Endothelial cell of umbilical vein (primary cell): ENCODE data around the gene CNTN5. TPM values are rescaled to one million over a fixed set of nuclear protein-coding genes. Genes with fewer than 3 reads are reported as not detected.

Source experiments
- BruUV-seq: library from RNA; stranded (reverse); fragments of 400-500 nt; replicated peaks from 2 replicates; lab custom pipeline; 2021; lab: Mats Ljungman, UMichigan
- CTCF ChIA-PET: fragments of 300-600, 350-600 bp; sonication (Branson Sonifier 250); formaldehyde crosslinking; loops from one replicate; lab custom pipeline; 2021; ENCODE audit warnings: antibody characterized with exemption, inconsistent platforms; lab: Charles Lee
- POLR2A ChIA-PET: fragments of 300-600, 350-600 bp; sonication (Branson Sonifier 250); formaldehyde crosslinking; loops from one replicate; lab custom pipeline; 2021; ENCODE audit warnings: antibody characterized with exemption, inconsistent platforms; lab: Charles Lee
- DNase-seq: peaks from one replicate; pipeline ENCODE4 v3.0.0-alpha.2; 2011; ENCODE audit warnings: low read depth, low spot score
- FAIRE-seq: peaks from 2 replicates; lab custom pipeline; 2011; peaks lifted over from hg19 to GRCh38; lab: Jason Lieb, UNC
- H2AFZ ChIP-seq: 2 replicates; pipeline ENCODE4 v1.6.0; 2012; ENCODE audit warnings: low read depth, low read length, control low read depth, inconsistent platforms
- H3K27ac ChIP-seq: 2 replicates; pipeline ENCODE4 v1.5.1; 2011; ENCODE audit warnings: low read depth, mild to moderate bottlenecking, control low read depth, low read length, moderate library complexity; ENCODE audit not compliant: insufficient read depth
- H3K27me3 ChIP-seq, 2 experiments: 2 replicates each; pipeline versions ENCODE4 v1.6.0 to v1.6.1; 2011; ENCODE audit warnings: low read length in 2 of 2, mixed read lengths in 1 of 2; ENCODE audit not compliant: control insufficient read depth in 2 of 2, insufficient read depth in 2 of 2
- H3K36me3 ChIP-seq, 2 experiments: 2 replicates in 1 of 2; 3 replicates in 1 of 2; pipeline ENCODE4 v1.5.1; 2011; ENCODE audit warnings: low read length in 2 of 2, mild to moderate bottlenecking in 1 of 2, moderate library complexity in 1 of 2; ENCODE audit not compliant: control insufficient read depth in 2 of 2, insufficient read depth in 2 of 2; ENCODE audit errors: extremely low read depth in 1 of 2
- H3K4me1 ChIP-seq: 3 replicates; pipeline ENCODE4 v1.5.1; 2011; ENCODE audit warnings: mild to moderate bottlenecking, low read length; ENCODE audit not compliant: control insufficient read depth, insufficient read depth; ENCODE audit errors: extremely low read depth
- H3K4me2 ChIP-seq: 2 replicates; pipeline ENCODE4 v1.6.1; 2011; ENCODE audit warnings: low read length, control low read depth, mixed read lengths; ENCODE audit not compliant: insufficient read depth
- H3K4me3 ChIP-seq, 3 experiments: fragments of 200-600 bp in 1 of 3; sonication (generic), shearing (Covaris generic) in 1 of 3; replicated peaks in 1 of 3; 2 replicates each; pipeline ENCODE4 v1.5.1; 2011 to 2016; ENCODE audit warnings: control low read depth in 3 of 3, low read length in 3 of 3, mild to moderate bottlenecking in 2 of 3, inconsistent platforms in 1 of 3, low read depth in 1 of 3, moderate library complexity in 1 of 3; ENCODE audit not compliant: insufficient read depth in 1 of 3
- H3K79me2 ChIP-seq: 2 replicates; pipeline ENCODE4 v1.6.0; 2012; ENCODE audit warnings: low read length, inconsistent platforms; ENCODE audit not compliant: control insufficient read depth, insufficient read depth
- H3K9ac ChIP-seq: replicated peaks from 2 replicates; pipeline ENCODE3; 2011; ENCODE audit warnings: low read length, control low read depth; ENCODE audit not compliant: insufficient read depth; ENCODE audit errors: extremely low read depth
- H3K9me1 ChIP-seq: replicated peaks from 3 replicates; pipeline ENCODE4 v1.6.0; 2011; ENCODE audit warnings: mild to moderate bottlenecking, low read length; ENCODE audit not compliant: control insufficient read depth, insufficient read depth; ENCODE audit errors: extremely low read depth
- H3K9me3 ChIP-seq: replicated peaks from 2 replicates; pipeline ENCODE4 v1.5.1; 2012; ENCODE audit warnings: low read length, inconsistent platforms; ENCODE audit not compliant: control insufficient read depth, insufficient read depth
- H4K20me1 ChIP-seq: replicated peaks from 2 replicates; pipeline ENCODE3; 2011; ENCODE audit warnings: mild to moderate bottlenecking, low read length; ENCODE audit not compliant: control insufficient read depth, insufficient read depth; ENCODE audit errors: extremely low read depth
- EZH2 ChIP-seq: IDR thresholded peaks from 2 replicates; pipeline ENCODE4 v1.6.1; 2012; ENCODE audit warnings: borderline replicate concordance, low read depth, mild to moderate bottlenecking, moderate library complexity, low read length, inconsistent platforms; ENCODE audit not compliant: severe bottlenecking
- GATA2 ChIP-seq: IDR thresholded peaks from 2 replicates; pipeline ENCODE4 v1.7.0; 2011; ENCODE audit warnings: low read depth, mild to moderate bottlenecking, moderate library complexity, mixed read lengths, low read length; ENCODE audit not compliant: insufficient read length, insufficient read depth
- JUN ChIP-seq: IDR thresholded peaks from 2 replicates; pipeline ENCODE4 v1.6.1; 2011; ENCODE audit warnings: borderline replicate concordance, low read depth; ENCODE audit not compliant: insufficient read length, insufficient read depth
- MYC ChIP-seq: IDR thresholded peaks from one replicate; pipeline ENCODE4 v1.6.1; 2011; ENCODE audit warnings: mild to moderate bottlenecking, low read depth, low read length
- POLR2AphosphoS5 ChIP-seq: IDR thresholded peaks from 2 replicates; pipeline ENCODE4 v1.6.1; 2012; ENCODE audit warnings: low read depth, mild to moderate bottlenecking, control low read depth, low read length, moderate library complexity; ENCODE audit not compliant: insufficient read depth
- dilution Hi-C: fragments of 300-500 bp; cut with MboI; formaldehyde crosslinking; loops from one replicate; pipeline ENCODE4 v1.15.0; 2019; ENCODE audit warnings: low sequenced_read_pairs; ENCODE audit not compliant: extremely low pct_ligation_motif_present
- intact Hi-C: fragments of 100-400 bp; cut with micrococcal nuclease; formaldehyde crosslinking; loops from one replicate; pipeline ENCODE4 v1.10.0; 2022
- polyA plus RNA-seq, 4 experiments: library from polyadenylated mRNA; depleted of rRNA in 3 of 4; stranded (reverse) in 3 of 4; unstranded in 1 of 4; fragments of >200 nt; gene quantifications; 2 replicates each; pipeline versions ENCODE4 v1.2.1 to v1.2.3, GENCODE V29; 2011 to 2012; ENCODE audit warnings: missing spikeins in 1 of 4
- total RNA-seq: library from RNA; stranded (reverse); gene quantifications from 2 replicates; pipeline ENCODE4 v1.2.3, GENCODE V29; 2021
- TF ChIP-seq, protein P1 (sequence below), 2 donors: IDR thresholded peaks; 1 replicate in 1 of 2; 2 replicates in 1 of 2; pipeline ENCODE4 v1.5.1; 2011; ENCODE audit warnings: low read length in 2 of 2, mild to moderate bottlenecking in 2 of 2, moderate library complexity in 2 of 2, control low read depth in 1 of 2, inconsistent platforms in 1 of 2, low read depth in 1 of 2; ENCODE audit not compliant: insufficient read depth in 1 of 2; ENCODE audit errors: extremely low read depth in 1 of 2
- TF ChIP-seq, protein P2 (sequence below): IDR thresholded peaks from 2 replicates; pipeline ENCODE4 v1.6.1; 2011; ENCODE audit not compliant: insufficient read depth, insufficient read length

The CNTN5 gene
- total and polyA plus RNA-seq, 2 donors (not counting 3 experiments of a cell fraction or from before 2014, with no cell fraction given), result not detected

DNA sequence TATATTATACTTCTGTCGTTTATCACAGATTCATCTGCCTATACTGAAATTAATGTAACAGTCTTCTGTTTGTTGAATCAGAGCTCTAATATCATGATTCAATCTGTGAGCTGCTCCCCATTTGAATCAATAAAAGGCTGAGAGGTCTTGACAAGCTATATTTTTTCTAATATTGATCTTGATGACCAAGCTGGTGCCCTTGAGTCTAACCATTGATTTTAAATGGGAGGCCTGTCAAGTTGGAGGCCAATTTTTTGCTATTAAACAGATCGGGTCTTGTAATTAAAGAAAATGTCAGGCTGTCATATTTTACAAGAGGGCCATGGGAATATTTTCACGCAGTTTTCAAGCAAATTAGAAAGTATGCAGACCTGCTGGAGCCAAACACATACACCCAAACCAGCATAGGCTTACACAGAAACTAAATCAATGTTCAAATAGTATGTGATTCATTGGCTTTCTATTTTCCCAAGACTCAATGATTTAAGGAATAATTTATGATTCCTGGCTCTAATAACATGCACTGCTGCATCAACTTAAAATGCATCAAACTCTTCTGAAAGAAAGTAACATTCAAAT, 286.9 kb downstream of the CNTN5 start:
- TF ChIP-seq GATA2, result no peak
- TF ChIP-seq MYC, result no peak
- TF ChIP-seq POLR2AphosphoS5, result no peak
- TF ChIP-seq, protein P1, sequence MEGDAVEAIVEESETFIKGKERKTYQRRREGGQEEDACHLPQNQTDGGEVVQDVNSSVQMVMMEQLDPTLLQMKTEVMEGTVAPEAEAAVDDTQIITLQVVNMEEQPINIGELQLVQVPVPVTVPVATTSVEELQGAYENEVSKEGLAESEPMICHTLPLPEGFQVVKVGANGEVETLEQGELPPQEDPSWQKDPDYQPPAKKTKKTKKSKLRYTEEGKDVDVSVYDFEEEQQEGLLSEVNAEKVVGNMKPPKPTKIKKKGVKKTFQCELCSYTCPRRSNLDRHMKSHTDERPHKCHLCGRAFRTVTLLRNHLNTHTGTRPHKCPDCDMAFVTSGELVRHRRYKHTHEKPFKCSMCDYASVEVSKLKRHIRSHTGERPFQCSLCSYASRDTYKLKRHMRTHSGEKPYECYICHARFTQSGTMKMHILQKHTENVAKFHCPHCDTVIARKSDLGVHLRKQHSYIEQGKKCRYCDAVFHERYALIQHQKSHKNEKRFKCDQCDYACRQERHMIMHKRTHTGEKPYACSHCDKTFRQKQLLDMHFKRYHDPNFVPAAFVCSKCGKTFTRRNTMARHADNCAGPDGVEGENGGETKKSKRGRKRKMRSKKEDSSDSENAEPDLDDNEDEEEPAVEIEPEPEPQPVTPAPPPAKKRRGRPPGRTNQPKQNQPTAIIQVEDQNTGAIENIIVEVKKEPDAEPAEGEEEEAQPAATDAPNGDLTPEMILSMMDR (IDR thresholded peaks at IDR 0.05; ENCODE audit: extremely low read depth in 1 of 2, insufficient read depth in 1 of 2, low read depth in 1 of 2, low read length in 2 of 2), result no peak
- TF ChIP-seq EZH2, result no peak
- TF ChIP-seq, protein P2, sequence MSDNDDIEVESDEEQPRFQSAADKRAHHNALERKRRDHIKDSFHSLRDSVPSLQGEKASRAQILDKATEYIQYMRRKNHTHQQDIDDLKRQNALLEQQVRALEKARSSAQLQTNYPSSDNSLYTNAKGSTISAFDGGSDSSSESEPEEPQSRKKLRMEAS, result no peak
- no peak for TF ChIP-seq JUN
- Histone ChIP-seq H2AFZ (no peak overlapping the region), H3K4me1 (no peaks in the 10 kb centered on the region), H3K9me3 (no peaks in the 10 kb centered on the region), H3K27ac (no peak overlapping the region), H4K20me1 (no peaks in the 10 kb centered on the region), H3K4me3 (no peak overlapping the region), H3K9me1 (no peaks in the 10 kb centered on the region), H3K36me3 (no peaks in the 10 kb centered on the region), H3K9ac (no peak overlapping the region), H3K27me3 (no peaks in the 10 kb centered on the region), H3K79me2 (no peaks in the 10 kb centered on the region), H3K4me2 (no peak overlapping the region)
- DNase-seq (no peak), FAIRE-seq (no peak)
- no TSS peak for BruUV-seq
- dilution Hi-C loops (no loop called here), intact Hi-C loops (no loop called here)
- CTCF ChIA-PET, result no interaction called here
- POLR2A ChIA-PET, result no interaction called here
